Ascending aorta (tissue), 2 donors: ENCODE measurements around the gene FOSL1. TPM values are rescaled to one million over a fixed set of nuclear protein-coding genes. Genes with fewer than 3 reads are reported as not detected.

Experiments
- DNase-seq, 2 donors: peaks; one replicate each; pipeline ENCODE4 v3.0.0-alpha.2; 2019; ENCODE audit warnings: low spot score in 2 of 2
- H3K27ac ChIP-seq, 2 donors: fragments of 200-600 bp; sonication (generic); one replicate each; pipeline ENCODE4 v1.5.1; 2016 to 2017; ENCODE audit warnings: mild to moderate bottlenecking in 1 of 2
- H3K27me3 ChIP-seq: fragments of 200-600 bp; sonication (generic); one replicate; pipeline ENCODE4 v1.5.1; 2017
- H3K36me3 ChIP-seq, 2 donors: fragments of 200-600 bp; sonication (generic); one replicate each; pipeline ENCODE4 v1.5.1; 2016
- H3K4me1 ChIP-seq, 2 donors: fragments of 200-600 bp; sonication (generic); one replicate each; pipeline ENCODE4 v1.5.1; 2016 to 2017; ENCODE audit warnings: mild to moderate bottlenecking in 1 of 2
- H3K4me3 ChIP-seq, 2 donors: fragments of 200-600 bp; sonication (generic); one replicate each; pipeline ENCODE4 v1.5.1; 2016 to 2017; ENCODE audit warnings: mild to moderate bottlenecking in 1 of 2
- H3K9me3 ChIP-seq, 2 donors: fragments of 200-600 bp; sonication (generic); one replicate each; pipeline ENCODE4 v1.5.1; 2016
- CTCF ChIP-seq, 3 experiments: fragments of 200-600 bp in 2 of 3; fragments of 450-650 bp in 1 of 3; sonication (generic) in 2 of 3; IDR thresholded peaks; one replicate each; pipeline ENCODE4 v1.5.1; 2016 to 2019; ENCODE audit warnings: antibody characterized with exemption in 3 of 3, mild to moderate bottlenecking in 1 of 3, moderate library complexity in 1 of 3
- intact Hi-C: fragments of 100-400 bp; cut with DNase I; formaldehyde crosslinking; loops from one replicate; pipeline ENCODE4 v1.15.1; 2023
- total RNA-seq: library from RNA; depleted of rRNA; stranded (reverse); fragments of >200 nt; gene quantifications from one replicate; pipeline ENCODE4 v1.1.0, GENCODE V29; 2016

The FOSL1 gene
- total RNA-seq, 1 donor from 2014 or later = 123 TPM

- TF ChIP-seq CTCF (IDR thresholded peaks at IDR 0.05) = no peak
- H3K36me3 ChIP-seq = peaks cover 32 to 48% of the 10 kb centered on the region in 2 donors
- H3K9me3 ChIP-seq = no peaks in the 10 kb centered on the region
- no peak overlapping the region for H3K4me3 ChIP-seq
- H3K27ac ChIP-seq = peak overlapping the region; percentile 12 to 92
- H3K4me1 ChIP-seq = peaks cover 3 to 17% of the 10 kb centered on the region in 2 donors
- DNase-seq = no peak
- H3K27me3 ChIP-seq = no peaks in the 10 kb centered on the region
- intact Hi-C loops = no loop called here
Observed at GRCh38 chr11:65869643-65870306, 30.4 kb downstream of the FOSL1 start.

DNA sequence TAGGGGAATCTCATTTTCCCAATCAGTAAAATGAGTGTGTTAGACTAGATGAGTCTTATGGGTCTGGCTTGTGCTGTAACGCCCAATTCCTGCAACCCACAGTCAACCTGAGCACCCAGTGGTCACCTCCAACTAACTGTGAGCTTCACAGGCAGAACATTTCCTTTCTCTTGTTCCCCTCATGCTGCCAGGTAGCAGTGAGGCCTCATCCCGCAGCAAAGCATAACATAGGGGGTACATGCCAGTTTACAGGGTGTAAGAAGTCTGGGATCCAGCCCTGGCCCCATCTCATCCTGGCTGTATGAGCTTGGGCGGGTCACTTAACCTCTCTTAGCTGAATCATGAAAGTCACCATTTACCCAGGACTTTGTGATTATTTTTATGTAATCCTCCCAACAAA, 31.3 kb downstream of the FOSL1 start:
- no peaks in the 10 kb centered on the region for H3K27me3 ChIP-seq
- peaks cover 3 to 13% of the 10 kb centered on the region in 2 donors for H3K4me1 ChIP-seq
- H3K36me3 ChIP-seq = peaks cover 40 to 57% of the 10 kb centered on the region in 2 donors
- no peak overlapping the region for H3K4me3 ChIP-seq
- H3K9me3 ChIP-seq = no peaks in the 10 kb centered on the region
- DNase-seq = no peak
- intact Hi-C loops = no loop called here
- no peak overlapping the region for H3K27ac ChIP-seq
- TF ChIP-seq CTCF (IDR thresholded peaks at IDR 0.05) = no peak

GRCh38 chr11:65868076-65868667, 32.0 kb downstream of the FOSL1 start:
- H3K4me1 ChIP-seq = peaks cover 3 to 11% of the 10 kb centered on the region in 2 donors
- H3K27me3 ChIP-seq = no peaks in the 10 kb centered on the region
- no peaks in the 10 kb centered on the region for H3K9me3 ChIP-seq
- TF ChIP-seq CTCF (IDR thresholded peaks at IDR 0.05) = no peak
- H3K4me3 ChIP-seq = no peak overlapping the region
- peaks cover 48 to 64% of the 10 kb centered on the region in 2 donors for H3K36me3 ChIP-seq
- no peak for DNase-seq
- intact Hi-C loops = no loop called here
- H3K27ac ChIP-seq = no peak overlapping the region

GRCh38 chr11:65867284-65868071, 32.7 kb downstream of the FOSL1 start:
- peaks cover 55 to 71% of the 10 kb centered on the region in 2 donors for H3K36me3 ChIP-seq
- no peak overlapping the region for H3K27ac ChIP-seq
- TF ChIP-seq CTCF (IDR thresholded peaks at IDR 0.05) = no peak
- H3K4me1 ChIP-seq = peaks cover 3 to 11% of the 10 kb centered on the region in 2 donors
- no peaks in the 10 kb centered on the region for H3K9me3 ChIP-seq
- H3K4me3 ChIP-seq = no peak overlapping the region
- DNase-seq = no peak
- intact Hi-C loops = no loop called here
- H3K27me3 ChIP-seq = no peaks in the 10 kb centered on the region

- no peak for TF ChIP-seq CTCF (IDR thresholded peaks at IDR 0.05)
- Histone ChIP-seq H3K4me1 (peaks cover 7 to 12% of the 10 kb centered on the region in 2 donors), H3K36me3 (peaks cover 61 to 79% of the 10 kb centered on the region in 2 donors), H3K27ac (no peak overlapping the region), H3K4me3 (no peak overlapping the region), H3K9me3 (no peaks in the 10 kb centered on the region), H3K27me3 (no peaks in the 10 kb centered on the region)
- intact Hi-C loops = no loop called here
- DNase-seq = no peak
Observed at GRCh38 chr11:65866509-65867283, 33.5 kb downstream of the FOSL1 start.
